Measurements from ENCODE around the gene ARPC1A. TPM values are rescaled to one million over a fixed set of nuclear protein-coding genes. Genes with fewer than 3 reads are reported as not detected.
A peak's percentile ranks its signal among the peaks of the same experiment; 100 is the strongest.

The ARPC1A gene
- total RNA-seq, 1 donor from 2014 or later = 143 TPM

DNA sequence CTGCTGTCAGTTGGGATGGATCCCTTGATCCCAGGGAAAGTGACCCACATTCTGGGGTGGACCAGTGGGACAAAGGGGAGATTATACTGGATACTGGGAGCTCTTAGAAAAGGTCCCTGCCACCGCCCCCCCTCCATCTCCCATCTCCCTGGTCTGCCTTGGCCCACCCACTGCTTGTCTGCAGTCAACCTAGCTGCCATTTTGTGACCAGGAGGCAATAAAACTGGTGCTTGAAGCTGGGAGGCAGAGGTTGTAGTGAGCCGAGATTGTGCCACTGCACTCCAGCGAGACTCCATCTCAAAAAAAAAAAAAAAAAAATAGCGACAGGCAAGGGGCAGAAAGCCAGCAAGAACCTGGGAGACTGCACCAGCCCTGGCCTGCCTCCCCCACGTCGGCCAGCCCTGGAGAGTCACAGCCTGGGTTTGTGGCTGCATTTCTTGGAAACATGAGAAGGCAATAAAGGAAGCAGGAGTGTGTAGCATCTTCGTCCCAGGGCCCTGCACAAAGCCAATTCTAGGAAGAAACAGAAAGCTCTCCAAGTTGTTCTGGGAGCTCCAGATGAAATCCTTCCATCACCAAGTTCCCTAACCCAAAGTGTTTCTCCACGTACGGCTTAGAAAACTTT is 44.2 kb downstream of the ARPC1A start:
- Mint-ChIP-seq H3K36me3 (peaks cover 9% of the 10 kb centered on the region), H3K4me1 (peaks cover 18% of the 10 kb centered on the region), H3K4me3 (no peak overlapping the region), H3K27ac (no peak overlapping the region), H3K27me3 (ENCODE audit: insufficient read depth, low read depth) (peaks cover 11% of the 10 kb centered on the region), H3K9me3 (no peaks in the 10 kb centered on the region)
- H3K4me3 ChIP-seq = no peak overlapping the region
- peaks cover 5% of the 10 kb centered on the region for H3K4me1 ChIP-seq
- H3K9ac ChIP-seq = no peak overlapping the region
- TF ChIP-seq CTCF (IDR thresholded peaks at IDR 0.05) (no peak), EZH2phosphoT487 (IDR thresholded peaks at IDR 0.05) (no peak), EZH2 (IDR thresholded peaks at IDR 0.05) (no peak)
- no peaks in the 10 kb centered on the region for H3K36me3 ChIP-seq
- peaks cover 12% of the 10 kb centered on the region for H3K27me3 ChIP-seq
- no peak overlapping the region for H3K4me2 ChIP-seq
- H3K27ac ChIP-seq = no peak overlapping the region
- H3K79me2 ChIP-seq (ENCODE audit: low read depth) = no peaks in the 10 kb centered on the region
- DNase-seq (ENCODE audit: low spot score) = no peak
- peaks cover 4% of the 10 kb centered on the region for H4K20me1 ChIP-seq (ENCODE audit: low read depth)
- H3F3A ChIP-seq (ENCODE audit: low read depth) = peaks cover 34% of the 10 kb centered on the region
- no peaks in the 10 kb centered on the region for H3K9me3 ChIP-seq (ENCODE audit: low read depth)
- no peak overlapping the region for H2AFZ ChIP-seq (replicated peaks)

GRCh38 chr7:99371376-99371920 is 45.8 kb downstream of the ARPC1A start:
- Mint-ChIP-seq H3K4me3 (peak overlapping the region; percentile 13), H3K36me3 (peaks cover 4% of the 10 kb centered on the region), H3K4me1 (peaks cover 15% of the 10 kb centered on the region), H3K9me3 (no peaks in the 10 kb centered on the region), H3K27me3 (ENCODE audit: insufficient read depth, low read depth) (peaks cover 11% of the 10 kb centered on the region), H3K27ac (no peak overlapping the region)
- peaks cover 26% of the 10 kb centered on the region for H3F3A ChIP-seq (ENCODE audit: low read depth)
- H4K20me1 ChIP-seq (ENCODE audit: low read depth) = peaks cover 4% of the 10 kb centered on the region
- no peaks in the 10 kb centered on the region for H3K4me1 ChIP-seq
- no peak for DNase-seq (ENCODE audit: low spot score)
- H3K36me3 ChIP-seq = no peaks in the 10 kb centered on the region
- H2AFZ ChIP-seq (replicated peaks) = no peak overlapping the region
- peaks cover 12% of the 10 kb centered on the region for H3K27me3 ChIP-seq
- no peak overlapping the region for H3K9ac ChIP-seq
- H3K9me3 ChIP-seq (ENCODE audit: low read depth) = no peaks in the 10 kb centered on the region
- peaks cover 12% of the 10 kb centered on the region for H3K79me2 ChIP-seq (ENCODE audit: low read depth)
- no peak for TF ChIP-seq EZH2 (IDR thresholded peaks at IDR 0.05)
- TF ChIP-seq CTCF (IDR thresholded peaks at IDR 0.05) = no peak
- no peak overlapping the region for H3K4me2 ChIP-seq
- no peak overlapping the region for H3K4me3 ChIP-seq
- H3K27ac ChIP-seq = no peak overlapping the region

DNA sequence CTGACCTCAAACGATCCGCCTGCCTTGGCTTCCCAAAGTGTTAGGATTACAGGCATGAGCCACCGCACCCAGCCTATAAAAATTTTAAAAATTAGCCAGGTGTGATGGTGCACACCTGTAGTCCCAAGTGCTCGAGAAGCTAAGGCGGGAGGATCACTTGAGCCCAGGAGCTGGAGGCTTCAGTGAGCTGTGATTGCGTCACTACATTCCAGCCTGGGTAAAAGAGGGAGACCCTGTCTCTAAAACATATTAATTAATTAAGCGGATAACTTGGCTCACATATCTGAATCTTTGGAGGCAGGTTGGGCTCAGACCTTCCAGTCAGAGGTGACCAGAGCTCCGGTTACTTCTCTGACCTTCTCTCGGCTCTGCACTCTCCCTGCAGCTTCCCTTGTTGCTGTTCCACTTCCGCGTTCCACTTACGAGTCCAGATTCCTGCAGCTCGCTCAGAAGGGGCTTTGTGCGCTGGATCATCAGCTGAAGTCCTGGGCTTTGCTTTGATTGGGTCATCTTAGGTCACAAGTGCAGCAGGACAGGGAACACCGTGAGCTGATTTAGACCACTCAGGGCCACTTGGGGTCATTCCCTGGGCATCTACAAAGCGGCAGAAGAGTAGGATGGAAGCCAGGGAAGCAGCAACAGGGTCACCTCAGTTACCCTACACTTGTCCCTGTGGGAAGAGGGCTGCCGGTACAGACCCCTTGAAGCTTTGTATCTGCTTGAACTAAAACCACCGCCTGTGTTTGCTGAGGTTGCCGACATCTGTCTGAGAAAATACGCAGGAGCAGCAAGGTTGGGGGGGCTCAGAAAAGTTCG is 46.8 kb downstream of the ARPC1A start:
- Histone ChIP-seq H3K79me2 (ENCODE audit: low read depth) (peaks cover 12% of the 10 kb centered on the region), H3K27me3 (peaks cover 12% of the 10 kb centered on the region), H3K9ac (no peak overlapping the region), H3K27ac (no peak overlapping the region), H3F3A (ENCODE audit: low read depth) (peaks cover 24% of the 10 kb centered on the region), H3K9me3 (ENCODE audit: low read depth) (no peaks in the 10 kb centered on the region), H3K4me2 (peak overlapping the region; percentile 8), H3K4me1 (no peaks in the 10 kb centered on the region), H3K36me3 (no peaks in the 10 kb centered on the region), H2AFZ (replicated peaks) (no peak overlapping the region), H4K20me1 (ENCODE audit: low read depth) (peaks cover 4% of the 10 kb centered on the region), H3K4me3 (no peak overlapping the region)
- Mint-ChIP-seq H3K4me1 (peaks cover 13% of the 10 kb centered on the region), H3K9me3 (no peaks in the 10 kb centered on the region), H3K27ac (peak overlapping the region; percentile 75), H3K36me3 (no peaks in the 10 kb centered on the region), H3K27me3 (ENCODE audit: insufficient read depth, low read depth) (peaks cover 11% of the 10 kb centered on the region), H3K4me3 (peak overlapping the region; percentile 87)
- TF ChIP-seq CTCF (IDR thresholded peaks at IDR 0.05) = no peak
- TF ChIP-seq EZH2phosphoT487 (IDR thresholded peaks at IDR 0.05) = no peak
- TF ChIP-seq EZH2 (IDR thresholded peaks at IDR 0.05) = no peak
- peak; percentile 68 for DNase-seq (ENCODE audit: low spot score)
